IMR-90 (cell line): ENCODE data around the gene SRSF3.
"Not testable (repeated sequence)": the region's sequence is repeated elsewhere in the genome, so short reads cannot be mapped to it uniquely, and the experiment has no call there.

ENCODE experiments used
- CTCF ChIP-seq: conservative IDR thresholded peaks from 2 replicates; pipeline ENCODE4 v1.5.1; 2012; ENCODE audit warnings: mild to moderate bottlenecking, low read depth, low read length, improper control_type of control experiment
- ELK1 ChIP-seq: fragments of 150-350 bp; IDR thresholded peaks from 2 replicates; pipeline ENCODE4 v1.6.1; 2016; ENCODE audit warnings: low read depth, mild to moderate bottlenecking, low read length, moderate library complexity, borderline replicate concordance
- MXI1 ChIP-seq: IDR thresholded peaks from 2 replicates; pipeline ENCODE4 v1.6.1; 2012; ENCODE audit warnings: low read depth, mild to moderate bottlenecking, low read length, moderate library complexity, borderline replicate concordance
- POLR2A ChIP-seq: IDR thresholded peaks from 2 replicates; pipeline ENCODE4 v1.6.1; 2012; ENCODE audit warnings: mild to moderate bottlenecking, low read depth, low read length
- RAD21 ChIP-seq: IDR thresholded peaks from 2 replicates; pipeline ENCODE4 v1.6.1; 2012; ENCODE audit warnings: low read length, improper control_type of control experiment
- RCOR1 ChIP-seq: IDR thresholded peaks from 2 replicates; pipeline ENCODE4 v1.6.1; 2012; ENCODE audit warnings: mild to moderate bottlenecking, low read length, improper control_type of control experiment; ENCODE audit not compliant: insufficient replicate concordance
- USF2 ChIP-seq: fragments of 150-350 bp; IDR thresholded peaks from 2 replicates; pipeline ENCODE4 v1.6.1; 2017; ENCODE audit warnings: mild to moderate bottlenecking, antibody characterized with exemption, low read length, low read depth

GRCh38 chr6:36572353-36573311, 21.5 kb upstream of the SRSF3 start:
- TF ChIP-seq POLR2A, MXI1, CTCF, RCOR1, ELK1, RAD21, USF2: not testable (repeated sequence)
